T-helper 1 cell treated with Interleukin-12 subunit alpha and Interleukin-12 subunit beta and Interleukin-4 antibody, amounts not matched to agents 30 μg/mL and 1 μg/mL, for 36 hours (primary cell): Measurements from ENCODE around the gene MORN4.
"Not testable (repeated sequence)": the region's sequence is repeated elsewhere in the genome, so short reads cannot be mapped to it uniquely, and the experiment has no call there.

ENCODE experiments used
- H3K27ac Mint-ChIP-seq: one replicate; pipeline ENCODE4 v1.8.0; 2021; ENCODE audit warnings: mild to moderate bottlenecking, mixed read lengths
- H3K27me3 Mint-ChIP-seq: one replicate; pipeline ENCODE4 v1.8.0; 2021; ENCODE audit warnings: low read depth, mixed read lengths
- H3K36me3 Mint-ChIP-seq: one replicate; pipeline ENCODE4 v1.8.0; 2021; ENCODE audit warnings: low read depth, mixed read lengths
- H3K4me1 Mint-ChIP-seq: one replicate; pipeline ENCODE4 v1.8.0; 2021; ENCODE audit warnings: low read depth, mixed read lengths
- H3K4me3 Mint-ChIP-seq: one replicate; pipeline ENCODE4 v1.8.0; 2021; ENCODE audit warnings: mild to moderate bottlenecking, moderate library complexity, mixed read lengths
- H3K9me3 Mint-ChIP-seq: one replicate; pipeline ENCODE4 v1.8.0; 2021; ENCODE audit warnings: mixed read lengths

MORN4 gene

DNA sequence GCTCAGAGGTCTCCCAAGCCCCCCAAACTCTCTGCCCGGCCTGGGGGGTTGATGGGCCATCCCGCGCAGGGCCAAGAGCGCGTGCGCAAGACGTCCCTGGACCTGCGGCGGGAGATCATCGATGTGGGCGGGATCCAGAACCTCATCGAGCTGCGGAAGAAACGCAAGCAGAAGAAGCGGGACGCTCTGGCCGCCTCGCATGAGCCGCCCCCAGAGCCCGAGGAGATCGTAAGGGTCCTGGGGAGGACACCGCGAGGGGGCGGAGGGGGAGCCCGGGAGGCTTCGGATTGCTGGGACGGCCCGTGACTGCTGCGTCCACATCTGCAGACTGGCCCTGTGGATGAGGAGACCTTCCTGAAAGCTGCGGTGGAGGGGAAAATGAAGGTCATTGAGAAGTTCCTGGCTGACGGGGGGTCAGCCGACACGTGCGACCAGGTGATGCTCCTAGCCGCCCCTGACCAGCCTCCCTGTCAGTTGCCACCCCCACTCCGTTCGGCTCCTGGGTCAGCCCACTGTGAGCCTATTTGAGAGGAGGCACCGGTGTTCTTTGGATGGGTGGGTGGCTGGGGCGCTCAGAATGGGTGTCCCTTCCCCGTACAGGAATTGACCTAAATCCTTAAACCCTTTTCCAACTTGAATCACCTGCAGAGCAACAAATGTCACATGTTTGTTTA lies 55.0 kb downstream of the MORN4 start:
- H3K27ac Mint-ChIP-seq = no peak overlapping the region
- H3K4me3 Mint-ChIP-seq = no peak overlapping the region
- H3K4me1 Mint-ChIP-seq = no peaks in the 10 kb centered on the region
- H3K36me3 Mint-ChIP-seq = no peaks in the 10 kb centered on the region
- no peaks in the 10 kb centered on the region for H3K9me3 Mint-ChIP-seq
- H3K27me3 Mint-ChIP-seq = no peaks in the 10 kb centered on the region

DNA sequence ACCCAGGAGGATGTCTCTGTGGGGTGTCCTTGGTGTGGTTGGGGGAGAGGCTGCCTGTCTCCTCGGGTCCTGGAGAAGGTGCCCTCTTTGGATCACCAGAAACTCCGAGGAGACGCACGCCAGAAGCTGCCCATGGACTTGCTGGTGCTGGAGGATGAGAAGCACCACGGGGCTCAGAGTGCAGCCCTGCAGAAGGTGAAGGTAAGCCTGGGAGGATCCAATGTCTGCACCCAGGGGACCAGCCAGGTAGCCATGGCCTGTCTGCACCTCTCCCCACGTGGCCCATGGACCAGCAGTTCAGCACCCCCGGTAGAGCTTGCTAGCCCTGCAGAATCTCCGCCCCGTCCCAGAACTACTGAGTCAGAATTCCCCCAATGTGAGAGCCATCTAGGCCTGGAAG lies 55.6 kb downstream of the MORN4 start:
- no peak overlapping the region for H3K4me3 Mint-ChIP-seq
- H3K27ac Mint-ChIP-seq = no peak overlapping the region
- no peaks in the 10 kb centered on the region for H3K4me1 Mint-ChIP-seq
- no peaks in the 10 kb centered on the region for H3K27me3 Mint-ChIP-seq
- no peaks in the 10 kb centered on the region for H3K36me3 Mint-ChIP-seq
- no peaks in the 10 kb centered on the region for H3K9me3 Mint-ChIP-seq

DNA sequence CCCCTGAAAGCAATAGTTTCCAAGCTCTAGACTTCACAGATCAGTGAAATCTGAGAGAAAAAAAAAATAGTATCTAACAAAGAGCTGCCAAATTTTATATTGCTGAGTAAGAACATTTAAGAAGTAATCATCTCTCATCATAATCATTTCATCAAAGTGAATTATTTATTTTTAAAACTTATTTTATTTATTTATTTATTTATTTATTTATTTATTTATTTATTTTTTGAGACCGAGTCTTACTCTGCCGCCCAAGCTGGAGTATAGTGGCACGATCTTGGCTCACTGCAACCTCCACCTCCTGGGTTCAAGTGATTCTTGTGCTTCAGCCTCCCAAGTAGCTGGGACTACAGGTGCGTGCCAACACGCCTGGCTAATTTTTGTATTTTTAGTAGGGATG lies 56.8 kb downstream of the MORN4 start:
- H3K9me3 Mint-ChIP-seq, H3K4me1 Mint-ChIP-seq, H3K36me3 Mint-ChIP-seq, H3K4me3 Mint-ChIP-seq, H3K27me3 Mint-ChIP-seq, H3K27ac Mint-ChIP-seq: not testable (repeated sequence)

DNA sequence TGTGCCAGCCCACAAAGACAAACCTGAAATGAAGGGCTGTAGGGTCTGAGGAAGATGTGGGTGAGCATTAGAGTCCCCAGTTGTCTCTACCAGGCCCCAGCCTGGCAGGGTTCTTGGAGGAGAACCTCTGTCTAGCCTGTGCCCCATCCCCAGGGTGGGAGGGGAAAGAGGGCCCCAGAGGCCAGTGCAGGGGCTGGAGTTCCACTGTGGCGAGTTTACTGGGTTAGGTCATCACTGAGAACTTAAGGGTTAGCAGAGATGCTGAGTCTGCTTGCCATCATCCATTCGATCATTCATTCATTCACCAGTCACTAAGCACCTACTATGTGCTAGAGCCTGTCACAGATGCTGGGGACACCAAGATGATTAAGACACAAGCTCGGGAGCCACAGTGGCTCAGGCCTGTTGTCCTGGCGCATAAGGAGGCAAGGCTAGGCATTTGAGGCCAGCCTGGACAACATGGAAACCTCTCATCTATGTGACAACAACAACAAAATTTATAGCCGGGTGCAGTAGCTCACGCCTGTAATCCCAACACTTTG lies 58.1 kb downstream of the MORN4 start:
- H3K4me3 Mint-ChIP-seq = no peak overlapping the region
- no peaks in the 10 kb centered on the region for H3K36me3 Mint-ChIP-seq
- H3K27me3 Mint-ChIP-seq = no peaks in the 10 kb centered on the region
- no peaks in the 10 kb centered on the region for H3K4me1 Mint-ChIP-seq
- no peak overlapping the region for H3K27ac Mint-ChIP-seq
- no peaks in the 10 kb centered on the region for H3K9me3 Mint-ChIP-seq

DNA sequence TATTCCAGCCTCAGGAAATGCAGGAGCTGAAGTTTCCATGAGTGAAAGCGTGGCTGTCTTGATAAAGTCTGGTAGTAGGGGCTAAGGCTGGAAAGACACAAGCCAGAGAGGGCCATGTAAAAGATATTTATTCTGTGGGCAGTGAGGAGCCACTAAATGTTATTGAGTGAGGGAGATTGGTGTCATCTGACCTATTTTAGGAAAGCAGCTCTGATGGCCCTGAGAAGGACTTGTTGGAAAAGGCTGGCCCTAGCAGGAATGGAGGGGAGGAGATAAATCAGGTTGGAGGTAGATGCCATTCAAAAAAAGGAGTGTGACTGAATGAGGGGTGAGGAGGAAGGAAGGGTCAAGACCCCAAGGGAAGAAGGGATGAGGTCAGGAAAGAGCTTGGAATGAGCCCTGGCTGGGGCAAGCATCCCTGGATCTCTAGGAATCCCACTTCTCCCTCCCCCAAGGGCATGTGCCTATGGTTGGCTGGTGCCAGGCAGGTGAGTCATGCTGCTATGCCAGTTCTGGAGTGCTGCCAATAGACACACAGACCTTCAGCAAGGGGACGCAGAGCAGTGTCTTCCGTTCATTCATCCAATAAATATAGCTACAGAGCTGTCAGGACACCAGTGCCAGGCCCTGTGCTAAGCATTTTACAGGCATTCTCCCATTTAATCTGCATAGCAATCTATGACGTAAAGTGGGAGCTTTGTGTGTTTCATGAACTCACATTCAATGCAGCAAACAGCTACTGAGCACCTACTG lies 58.8 kb downstream of the MORN4 start:
- Mint-ChIP-seq H3K36me3 (no peaks in the 10 kb centered on the region), H3K4me3 (no peak overlapping the region), H3K4me1 (no peaks in the 10 kb centered on the region), H3K27me3 (no peaks in the 10 kb centered on the region), H3K27ac (no peak overlapping the region), H3K9me3 (no peaks in the 10 kb centered on the region)

DNA sequence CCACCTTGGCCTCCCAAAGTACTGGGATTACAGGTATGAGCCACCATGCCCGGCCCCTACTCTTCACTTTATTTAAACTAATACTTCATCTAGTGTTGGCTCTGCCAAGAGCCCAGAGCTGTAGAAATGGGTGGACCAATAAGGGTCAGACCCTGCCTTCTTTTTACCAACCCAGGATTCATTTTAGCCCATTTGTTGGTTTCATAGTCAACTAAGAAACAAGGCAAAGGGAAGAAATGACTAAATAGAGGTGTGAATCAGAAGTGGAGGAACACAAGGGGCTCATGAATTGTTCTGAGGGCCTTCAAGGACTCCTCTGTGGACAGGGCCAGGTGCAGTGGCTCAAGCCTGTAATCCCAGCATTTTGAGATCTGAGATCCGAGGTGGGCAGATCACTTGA lies 59.6 kb downstream of the MORN4 start:
- Mint-ChIP-seq H3K4me1 (no peaks in the 10 kb centered on the region), H3K27ac (no peak overlapping the region)

DNA sequence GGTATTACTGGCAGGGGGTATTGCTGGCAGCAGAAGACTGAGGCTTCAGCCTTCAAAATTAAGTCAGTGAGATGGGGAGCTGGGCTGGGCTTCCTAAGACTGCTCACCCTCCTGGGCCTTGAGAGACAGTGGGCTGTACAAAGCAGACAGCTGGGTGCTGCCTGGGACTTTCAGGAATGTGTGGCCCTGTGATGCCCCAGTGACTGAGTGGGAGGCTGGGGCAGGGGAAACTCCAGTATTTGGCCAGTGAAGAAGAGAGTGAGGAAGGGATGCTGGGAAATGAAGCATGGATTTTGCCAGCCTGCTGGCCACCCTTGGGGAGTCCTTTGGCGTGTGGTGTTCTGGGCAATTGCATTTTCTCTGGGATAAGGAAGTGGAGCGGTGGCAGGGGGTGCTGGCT lies 60.3 kb downstream of the MORN4 start:
- H3K4me3 Mint-ChIP-seq = no peak overlapping the region
- H3K36me3 Mint-ChIP-seq = no peaks in the 10 kb centered on the region
- no peaks in the 10 kb centered on the region for H3K4me1 Mint-ChIP-seq
- H3K9me3 Mint-ChIP-seq = no peaks in the 10 kb centered on the region
- H3K27me3 Mint-ChIP-seq = no peaks in the 10 kb centered on the region
- H3K27ac Mint-ChIP-seq = no peak overlapping the region

More for the DNA sequence above, 59.6 kb downstream of the MORN4 start:
- Mint-ChIP-seq H3K9me3 (no peaks in the 10 kb centered on the region), H3K27me3 (no peaks in the 10 kb centered on the region), H3K4me3 (no peak overlapping the region), H3K36me3 (no peaks in the 10 kb centered on the region)

DNA sequence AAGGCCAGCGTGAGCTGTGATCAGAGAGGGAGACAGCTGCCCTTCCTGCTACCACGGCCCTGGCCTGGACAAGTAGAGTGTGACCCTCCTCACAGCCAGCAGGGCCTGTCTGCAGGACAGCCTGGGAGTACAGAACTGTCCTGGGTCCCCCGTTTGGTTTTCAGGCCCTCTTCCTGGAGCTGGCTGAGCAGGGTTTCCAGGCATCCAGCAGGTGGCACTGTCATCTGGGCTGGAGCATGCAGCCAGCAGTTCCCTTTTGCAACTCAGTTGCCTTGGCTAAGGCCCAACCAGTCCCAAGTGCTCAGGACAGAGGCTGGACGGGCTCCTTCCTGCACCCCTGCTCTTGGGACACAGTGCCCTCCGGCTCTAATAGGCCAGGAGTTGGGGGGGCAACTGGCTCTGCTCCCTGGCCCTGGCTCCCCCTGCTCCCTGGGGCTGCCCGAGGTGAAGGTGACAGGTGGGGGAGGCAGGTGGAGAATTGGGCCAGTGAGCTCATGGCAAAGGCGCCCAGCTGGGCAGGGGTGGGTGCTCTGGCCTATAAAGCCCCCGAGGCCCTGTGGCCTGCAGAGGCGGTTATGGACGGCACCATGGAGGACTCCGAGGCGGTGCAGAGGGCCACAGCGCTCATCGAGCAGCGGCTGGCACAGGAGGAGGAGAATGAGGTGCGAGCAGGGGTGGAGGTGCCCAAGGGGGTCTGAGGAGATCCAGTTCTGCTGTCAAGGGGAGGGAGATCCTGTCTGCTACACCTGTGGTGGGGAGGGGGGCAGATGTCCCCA lies 60.9 kb downstream of the MORN4 start, which contains the start of gene ANKRD2:
TSS of gene ANKRD2 (plus strand) at position 566 of the 776 bp plus-strand sequence. CDS start at position 576, 10 bp downstream.
- Mint-ChIP-seq H3K27me3 (no peaks in the 10 kb centered on the region), H3K27ac (no peak within 1 kb of the TSS), H3K4me1 (no peaks in the 10 kb centered on the region), H3K4me3 (no peak within 1 kb of the TSS), H3K9me3 (no peaks in the 10 kb centered on the region), H3K36me3 (no peaks in the 10 kb centered on the region)

DNA sequence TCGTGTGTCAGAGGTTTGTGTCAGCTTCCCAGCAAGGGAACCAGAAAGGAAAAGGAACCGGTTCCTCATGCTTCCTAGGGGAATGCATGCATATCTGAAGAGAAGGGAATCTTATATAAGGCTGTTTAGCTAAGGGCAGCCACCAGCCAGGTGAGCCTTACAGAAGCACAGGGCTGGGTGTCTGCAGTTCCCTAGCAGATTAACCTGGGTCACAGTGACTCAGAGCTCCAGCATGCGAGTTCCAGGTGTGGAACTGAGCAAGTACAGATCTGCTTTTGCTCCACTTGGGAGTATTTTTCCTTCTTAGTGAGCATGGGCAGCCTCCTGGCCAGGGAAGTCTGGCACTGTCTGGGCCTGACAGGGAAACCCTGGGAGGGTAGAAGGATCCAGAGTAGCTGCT lies 61.7 kb downstream of the MORN4 start:
- H3K9me3 Mint-ChIP-seq = no peaks in the 10 kb centered on the region
- no peaks in the 10 kb centered on the region for H3K27me3 Mint-ChIP-seq
- H3K36me3 Mint-ChIP-seq = no peaks in the 10 kb centered on the region
- H3K4me1 Mint-ChIP-seq = peaks cover 2% of the 10 kb centered on the region
- no peak overlapping the region for H3K4me3 Mint-ChIP-seq
- no peak overlapping the region for H3K27ac Mint-ChIP-seq

DNA sequence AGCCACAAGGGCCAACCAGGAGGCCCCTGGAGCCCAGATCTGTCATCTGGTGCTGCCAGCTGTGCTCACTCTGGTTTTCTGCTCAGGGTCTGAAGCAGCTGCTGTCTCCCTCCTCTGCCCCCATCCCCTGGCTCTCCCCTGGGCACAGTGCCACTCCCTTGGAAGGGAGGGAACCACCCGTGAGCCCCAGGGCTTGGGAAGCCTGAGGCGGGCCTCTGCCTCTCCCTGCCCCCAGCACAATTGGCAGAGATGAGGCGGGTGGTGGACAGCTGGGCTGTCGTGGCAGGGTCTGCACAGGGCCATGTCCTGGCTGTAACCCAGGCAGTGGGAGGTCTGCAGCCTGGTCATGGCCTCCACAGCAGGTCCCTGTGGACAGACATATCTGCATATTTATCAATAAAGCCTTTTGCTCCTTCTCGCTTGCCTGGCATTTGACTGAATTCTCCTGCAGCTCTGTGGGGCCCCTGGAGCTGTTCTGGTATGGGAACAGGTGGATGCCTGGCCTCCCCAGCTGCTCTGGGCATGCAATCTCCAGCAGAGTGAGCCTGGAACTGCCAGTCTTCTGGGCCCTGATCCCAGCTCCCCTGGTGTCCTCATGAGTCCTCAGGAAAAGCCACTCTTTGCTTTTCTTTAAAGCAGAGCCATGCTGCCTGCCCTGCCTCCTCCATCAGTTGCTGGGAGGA lies 62.4 kb downstream of the MORN4 start:
- no peaks in the 10 kb centered on the region for H3K9me3 Mint-ChIP-seq
- no peak overlapping the region for H3K4me3 Mint-ChIP-seq
- peaks cover 5% of the 10 kb centered on the region for H3K4me1 Mint-ChIP-seq
- no peaks in the 10 kb centered on the region for H3K27me3 Mint-ChIP-seq
- H3K27ac Mint-ChIP-seq = no peak overlapping the region
- H3K36me3 Mint-ChIP-seq = no peaks in the 10 kb centered on the region

DNA sequence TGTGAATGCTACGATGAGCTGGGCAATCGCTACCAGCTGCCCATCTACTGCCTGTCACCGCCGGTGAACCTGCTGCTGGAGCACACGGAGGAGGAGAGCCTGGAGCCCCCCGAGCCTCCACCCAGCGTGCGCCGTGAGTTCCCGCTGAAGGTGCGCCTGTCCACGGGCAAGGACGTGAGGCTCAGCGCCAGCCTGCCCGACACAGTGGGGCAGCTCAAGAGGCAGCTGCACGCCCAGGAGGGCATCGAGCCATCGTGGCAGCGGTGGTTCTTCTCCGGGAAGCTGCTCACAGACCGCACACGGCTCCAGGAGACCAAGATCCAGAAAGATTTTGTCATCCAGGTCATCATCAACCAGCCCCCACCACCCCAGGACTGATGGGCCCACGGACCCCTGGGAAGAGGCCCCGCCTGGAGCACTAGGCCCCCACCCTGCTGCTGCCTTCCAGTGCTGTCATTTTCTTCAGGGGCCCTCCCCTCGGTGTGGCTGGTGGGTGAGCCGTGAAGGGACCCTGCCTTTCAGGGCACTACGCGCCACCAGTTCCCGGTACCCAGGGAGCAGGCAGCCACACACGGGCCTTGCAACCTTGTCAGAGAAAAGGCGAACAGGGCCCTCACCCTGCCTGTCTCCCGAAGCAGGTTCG lies 63.0 kb downstream of the MORN4 start:
- no peak overlapping the region for H3K27ac Mint-ChIP-seq
- H3K4me3 Mint-ChIP-seq = no peak overlapping the region
- H3K36me3 Mint-ChIP-seq = no peaks in the 10 kb centered on the region
- no peaks in the 10 kb centered on the region for H3K9me3 Mint-ChIP-seq
- no peaks in the 10 kb centered on the region for H3K27me3 Mint-ChIP-seq
- peaks cover 5% of the 10 kb centered on the region for H3K4me1 Mint-ChIP-seq

DNA sequence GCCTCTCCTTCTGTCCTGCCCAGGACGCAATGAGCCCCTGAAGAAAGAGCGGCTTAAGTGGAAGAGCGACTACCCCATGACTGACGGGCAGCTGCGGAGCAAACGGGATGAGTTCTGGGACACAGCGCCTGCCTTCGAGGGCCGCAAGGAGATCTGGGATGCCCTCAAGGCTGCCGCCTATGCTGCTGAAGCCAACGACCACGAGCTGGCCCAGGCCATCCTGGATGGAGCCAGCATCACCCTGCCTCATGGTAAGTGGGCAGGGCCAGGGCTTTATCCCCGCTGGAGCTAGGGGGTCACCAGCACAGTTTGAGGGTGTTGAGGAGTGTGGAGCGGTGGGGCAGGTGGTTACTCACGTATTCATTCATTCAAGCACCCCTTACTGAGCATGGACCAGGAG lies 65.4 kb downstream of the MORN4 start:
- no peak overlapping the region for H3K27ac Mint-ChIP-seq
- no peaks in the 10 kb centered on the region for H3K36me3 Mint-ChIP-seq
- H3K27me3 Mint-ChIP-seq = peaks cover 6% of the 10 kb centered on the region
- no peaks in the 10 kb centered on the region for H3K9me3 Mint-ChIP-seq
- H3K4me3 Mint-ChIP-seq = no peak overlapping the region
- H3K4me1 Mint-ChIP-seq = peaks cover 5% of the 10 kb centered on the region

DNA sequence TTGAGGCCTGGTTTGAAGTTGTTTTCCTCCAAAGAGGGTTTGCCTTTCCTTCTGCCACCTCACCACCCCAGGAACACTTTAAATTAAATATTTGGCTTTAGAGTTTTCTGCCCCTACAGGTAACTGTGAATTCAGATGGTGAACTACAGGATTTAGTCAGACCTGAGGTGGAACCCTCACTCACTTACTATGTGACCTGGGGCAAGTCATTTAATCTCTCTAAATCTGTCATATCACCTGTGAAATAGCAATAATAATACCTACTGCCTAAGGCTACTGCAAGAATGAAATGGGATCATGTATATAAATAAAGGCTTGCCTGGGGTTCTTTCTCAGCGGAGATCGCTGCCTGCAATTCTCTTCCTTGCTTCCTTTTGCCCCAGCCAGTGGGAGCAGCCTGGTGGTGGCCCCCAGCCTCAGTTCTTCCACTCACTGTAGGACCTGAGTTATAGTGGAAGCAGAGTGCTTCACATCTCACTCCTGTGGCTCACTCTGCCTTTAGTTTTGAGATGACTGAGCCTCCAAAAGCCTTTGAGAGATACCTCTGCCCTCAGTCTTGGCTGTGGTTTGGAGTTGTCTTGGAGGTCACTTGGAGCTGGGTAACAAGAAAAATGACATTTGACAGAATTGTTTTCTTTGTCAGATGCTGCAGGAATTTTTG lies 66.8 kb downstream of the MORN4 start:
- Mint-ChIP-seq H3K27ac (no peak overlapping the region), H3K4me3 (no peak overlapping the region), H3K4me1 (peaks cover 5% of the 10 kb centered on the region), H3K9me3 (no peaks in the 10 kb centered on the region), H3K36me3 (no peaks in the 10 kb centered on the region), H3K27me3 (peaks cover 6% of the 10 kb centered on the region)
